GM19463 (cell line): ENCODE results near the gene TXLNA.

Experiments used
- ATAC-seq: cut with Tn5 transposase; IDR thresholded peaks from one replicate; pipeline ENCODE4 v1.9.1; 2021; ENCODE audit warnings: mild to moderate bottlenecking, moderate library complexity; ENCODE audit not compliant: unreplicated experiment

TXLNA gene

DNA sequence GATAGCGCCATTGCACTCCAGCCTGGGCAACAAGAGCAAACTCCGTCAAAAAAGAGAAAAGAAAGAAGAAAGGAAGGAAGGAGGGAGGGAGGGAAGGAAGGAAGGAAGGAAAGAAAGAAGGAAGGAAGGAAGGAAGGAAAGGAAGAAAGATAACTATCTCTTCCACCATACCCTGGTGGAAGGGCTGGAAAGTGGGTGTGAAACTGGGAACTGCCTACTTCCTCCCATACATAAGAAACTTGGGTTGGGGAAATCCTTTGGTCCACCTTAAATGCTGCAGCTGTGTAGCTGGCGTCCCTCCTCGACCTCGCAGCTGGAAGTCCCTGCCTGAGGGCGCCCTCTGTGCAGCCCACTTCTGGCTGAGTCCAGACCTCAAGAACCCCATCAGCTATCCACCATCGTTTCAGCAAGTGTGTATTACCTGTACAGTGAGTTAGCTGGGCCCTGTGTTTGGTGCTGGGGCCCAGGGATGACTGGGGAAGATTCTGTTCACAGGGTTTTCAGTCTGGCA, 62.9 kb downstream of the TXLNA start:
- ATAC-seq = no peak

DNA sequence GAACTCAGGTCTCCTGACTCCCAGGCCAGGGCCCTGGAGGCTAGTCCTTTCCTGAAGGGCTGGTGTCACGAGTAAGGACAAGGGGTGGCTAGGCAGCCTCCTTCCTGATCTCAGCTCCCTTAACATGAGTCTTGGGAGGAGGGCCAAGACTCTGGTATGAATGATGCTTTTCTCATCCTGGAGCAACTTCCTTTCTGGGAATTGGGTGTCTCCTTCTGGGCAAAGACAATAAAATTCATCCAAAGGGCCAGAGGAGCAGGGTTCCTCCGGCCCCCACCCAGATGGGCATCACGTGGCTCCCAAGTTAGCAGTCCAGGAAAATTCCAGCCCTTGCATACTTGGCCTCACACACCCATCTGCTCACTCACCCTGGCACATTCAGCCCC, 67.4 kb downstream of the TXLNA start, which contains the start of gene FAM167B:
Gene FAM167B, plus strand, starts transcription at position 335 of the 386 bp plus-strand sequence. CDS start 200 bp downstream, outside the sequence.
- no peak for ATAC-seq

DNA sequence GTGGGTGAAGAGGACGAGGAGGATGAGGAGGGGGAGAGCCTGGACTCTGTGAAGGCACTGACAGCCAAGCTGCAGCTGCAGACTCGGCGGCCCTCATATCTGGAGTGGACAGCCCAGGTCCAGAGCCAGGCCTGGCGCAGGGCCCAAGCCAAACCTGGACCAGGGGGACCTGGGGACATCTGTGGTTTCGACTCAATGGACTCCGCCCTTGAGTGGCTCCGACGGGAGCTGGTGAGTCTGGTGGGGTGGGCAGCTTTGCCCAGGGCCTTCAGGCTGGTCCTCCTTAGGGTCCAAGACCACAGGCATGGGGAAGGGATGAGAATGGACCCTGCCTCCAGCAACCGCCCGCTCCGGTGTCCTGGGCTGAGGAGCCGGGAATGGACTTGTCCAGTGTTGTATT, 68.0 kb downstream of the TXLNA start:
- no peak for ATAC-seq
